Spleen (tissue), 11 donors: ENCODE results near the gene RPAIN. TPM values are rescaled to one million over a fixed set of nuclear protein-coding genes. Genes with fewer than 3 reads are reported as not detected.

Experiments used
- DNase-seq: peaks from one replicate; pipeline ENCODE4 v3.0.0-alpha.2; 2020
- H3K27ac ChIP-seq, 8 donors: fragments of 200-600 bp; sonication (generic) in 7 of 8; 1 replicate in 4 of 8; 2 replicates in 4 of 8; pipeline versions ENCODE4 v1.5.0 to v1.8.0; 2016 to 2021; ENCODE audit warnings: inconsistent platforms in 4 of 8, mild to moderate bottlenecking in 4 of 8, moderate library complexity in 1 of 8
- H3K27me3 ChIP-seq, 7 donors: fragments of 200-600 bp; sonication (generic) in 6 of 7; replicated peaks in 1 of 7; 1 replicate in 4 of 7; 2 replicates in 3 of 7; pipeline versions ENCODE4 v1.5.0 to v1.8.0; 2016 to 2021; ENCODE audit warnings: inconsistent platforms in 3 of 7, mild to moderate bottlenecking in 1 of 7
- H3K36me3 ChIP-seq, 6 donors: fragments of 200-600 bp; sonication (generic) in 5 of 6; 1 replicate in 4 of 6; 2 replicates in 2 of 6; pipeline versions ENCODE4 v1.5.0 to v1.8.0; 2016 to 2021; ENCODE audit warnings: inconsistent platforms in 2 of 6
- H3K4me1 ChIP-seq, 6 donors: fragments of 200-600 bp; sonication (generic) in 5 of 6; 1 replicate in 3 of 6; 2 replicates in 3 of 6; pipeline versions ENCODE4 v1.5.0 to v1.8.0; 2016 to 2021; ENCODE audit warnings: inconsistent platforms in 3 of 6
- H3K4me3 ChIP-seq, 8 donors: fragments of 200-600 bp; sonication (generic) in 7 of 8; 1 replicate in 4 of 8; 2 replicates in 4 of 8; pipeline versions ENCODE4 v1.5.0 to v1.8.0; 2016 to 2021; ENCODE audit warnings: inconsistent platforms in 4 of 8, mild to moderate bottlenecking in 4 of 8, moderate library complexity in 2 of 8
- H3K9me3 ChIP-seq, 8 donors: fragments of 200-600 bp; sonication (generic) in 7 of 8; 1 replicate in 4 of 8; 2 replicates in 4 of 8; pipeline versions ENCODE4 v1.5.0 to v1.8.0; 2016 to 2021; ENCODE audit warnings: inconsistent platforms in 4 of 8
- CTCF ChIP-seq, 11 experiments: fragments of 200-600 bp in 7 of 11; fragments of 450-650 bp in 4 of 11; sonication (generic) in 4 of 11; IDR thresholded peaks in 8 of 11; conservative IDR thresholded peaks in 3 of 11; 1 replicate in 7 of 11; 2 replicates in 4 of 11; pipeline versions ENCODE4 v1.4.0 to v1.8.0; 2016 to 2021; ENCODE audit warnings: antibody characterized with exemption in 11 of 11, inconsistent platforms in 4 of 11, mild to moderate bottlenecking in 1 of 11
- WGBS, 5 donors: extraction: QIAGEN DNeasy Blood & Tissue Kit in 3 of 5; methylation state at CpG; one replicate each; pipeline versions ENCODE4 v1.1.5 to v1.1.7; 2013 to 2018; 5-methylcytosine and 5-hydroxymethylcytosine counted together
- intact Hi-C: fragments of 100-400 bp; cut with DNase I; formaldehyde crosslinking; loops from one replicate; pipeline ENCODE4 v1.15.0; 2023; ENCODE audit warnings: low total_unique reads
- polyA plus RNA-seq, 3 donors: library from polyadenylated mRNA; stranded (reverse); fragments of 200-250 nt; gene quantifications; one replicate each; pipeline ENCODE4 v1.2.1, GENCODE V29; 2013
- total RNA-seq, 7 donors: library from RNA; depleted of rRNA in 3 of 7; stranded (reverse); fragments of >200 nt in 3 of 7; fragmentation: NEBNext Ultra II Directional in 4 of 7; extraction: Animal tissue kit (Norgen Biotek cat#: 25700) in 4 of 7; gene quantifications; one replicate each; pipeline versions ENCODE4 v1.1.0 to v1.2.1, GENCODE V29; 2016 to 2021
- donor health status: healthy with polysubstance abuse.
- donor health status: DM: no; HTN: no; CAD: no; lungs with moderate emphysema.
- donor health status: DM: no; HTN: no; CAD: no.
- donor health status: Bipolar disorder and iron deficiency.
- donor health status: healthy.
- donor health status: DM: no; HTN: no; CAD: no.
- donor health status: DM: yes; HTN: yes; CAD: no.

The RPAIN gene
- total and polyA plus RNA-seq, 10 donors = 30.3 to 52.3 (median 37.2) TPM

GRCh38 chr17:5481451-5481850 lies 61.5 kb downstream of the RPAIN start:
- Histone ChIP-seq H3K9me3 (no peaks in the 10 kb centered on the region), H3K27ac (no peak overlapping the region), H3K36me3 (peaks cover 4 to 85% (median 81%) of the 10 kb centered on the region in 6 donors), H3K27me3 (no peaks in the 10 kb centered on the region), H3K4me1 (peaks cover 10 to 68% (median 34%) of the 10 kb centered on the region in 6 donors), H3K4me3 (no peak overlapping the region)
- intact Hi-C loops = no loop called here
- no peak for DNase-seq
- no peak for TF ChIP-seq CTCF (IDR thresholded peaks at IDR 0.05 in 8 of 11, conservative IDR thresholded peaks at IDR 0.05 in 3 of 11)
- 95 to 99% (median 97%) methylated on average over 4 of the region's 4 CpGs for WGBS, 5 donors

Other genes with a start within 250 kb of the RPAIN start
- 10 to 100 TPM; 11.3 to 28.4 (median 15.6) TPM for gene ZNF594, start 228.3 kb upstream of the RPAIN start, total RNA-seq
- 1 to 10 TPM; 2.4 to 3.1 (median 2.5) TPM for gene ZNF594, start 228.3 kb upstream of the RPAIN start, polyA plus RNA-seq
- gene SCIMP, start 185.3 kb upstream of the RPAIN start, total RNA-seq = 100 to 1,000 TPM in 1 of 7 donors, 10 to 100 TPM in 6; 68.0 to 102 (median 84.5) TPM
- 10 to 100 TPM; 18.9 to 55.0 (median 28.9) TPM for gene SCIMP, start 185.3 kb upstream of the RPAIN start, polyA plus RNA-seq
- gene RABEP1, start 137.9 kb upstream of the RPAIN start, total RNA-seq = 10 to 100 TPM; 47.4 to 58.0 (median 52.7) TPM
- 10 to 100 TPM; 17.1 to 22.9 (median 20.5) TPM for gene RABEP1, start 137.9 kb upstream of the RPAIN start, polyA plus RNA-seq
- 100 to 1,000 TPM in 2 of 7 donors, 10 to 100 TPM in 5; 67.8 to 107 (median 78.5) TPM for gene NUP88, start 520 bp upstream of the RPAIN start, total RNA-seq
- 100 to 1,000 TPM in 2 of 3 donors, 10 to 100 TPM in 1; 89.3 to 131 (median 130) TPM for gene NUP88, start 520 bp upstream of the RPAIN start, polyA plus RNA-seq
- gene C1QBP, start 19.0 kb downstream of the RPAIN start, total RNA-seq = 100 to 1,000 TPM in 1 of 7 donors, 10 to 100 TPM in 6; 63.9 to 111 (median 82.2) TPM
- gene C1QBP, start 19.0 kb downstream of the RPAIN start, polyA plus RNA-seq = 100 to 1,000 TPM; 157 to 188 (median 166) TPM
- gene DHX33, start 48.8 kb downstream of the RPAIN start, total RNA-seq = 10 to 100 TPM in 6 of 7 donors, 1 to 10 TPM in 1; 9.8 to 13.7 (median 12.1) TPM
- 1 to 10 TPM; 4.1 to 5.8 (median 5.5) TPM for gene DHX33, start 48.8 kb downstream of the RPAIN start, polyA plus RNA-seq
- gene DERL2, start 66.0 kb downstream of the RPAIN start, total RNA-seq = 10 to 100 TPM; 37.1 to 55.9 (median 49.3) TPM
- 10 to 100 TPM; 54.5 to 67.7 (median 62.3) TPM for gene DERL2, start 66.0 kb downstream of the RPAIN start, polyA plus RNA-seq
- 10 to 100 TPM; 19.0 to 46.3 (median 21.8) TPM for gene MIS12, start 66.4 kb downstream of the RPAIN start, total RNA-seq
- gene MIS12, start 66.4 kb downstream of the RPAIN start, polyA plus RNA-seq = 10 to 100 TPM; 15.5 to 19.3 (median 16.3) TPM
- 100 to 1,000 TPM in 2 of 7 donors, 10 to 100 TPM in 5; 71.1 to 145 (median 79.0) TPM for gene NLRP1, start 164.3 kb downstream of the RPAIN start, total RNA-seq
- gene NLRP1, start 164.3 kb downstream of the RPAIN start, polyA plus RNA-seq = 10 to 100 TPM; 34.7 to 68.1 (median 62.0) TPM